Trophoblast cell (in vitro differentiated cells and primary cell): ENCODE measurements around the gene ERVFRD-1.
A peak's percentile ranks its signal among the peaks of the same experiment; 100 is the strongest.

Source experiments
- DNase-seq, 2 donors: peaks; one replicate each; pipeline ENCODE4 v3.0.0-alpha.2; 2016
- H2AFZ ChIP-seq: 2 replicates; pipeline ENCODE4 v1.6.1; 2013; ENCODE audit warnings: low read length, moderate library complexity, mild to moderate bottlenecking; ENCODE audit not compliant: insufficient read depth, poor library complexity
- H2AK5ac ChIP-seq: 2 replicates; pipeline ENCODE4 v1.6.1; 2013; ENCODE audit warnings: mild to moderate bottlenecking, low read length
- H2BK120ac ChIP-seq: 2 replicates; pipeline ENCODE4 v1.6.1; 2013; ENCODE audit warnings: low read length, mild to moderate bottlenecking, moderate library complexity; ENCODE audit not compliant: insufficient read depth, poor library complexity
- H2BK12ac ChIP-seq: 2 replicates; pipeline ENCODE4 v1.6.1; 2013; ENCODE audit warnings: mild to moderate bottlenecking, low read length, moderate library complexity
- H2BK5ac ChIP-seq: 2 replicates; pipeline ENCODE4 v1.6.1; 2013; ENCODE audit warnings: low read length, low read depth, moderate library complexity, mild to moderate bottlenecking; ENCODE audit not compliant: poor library complexity
- H3K14ac ChIP-seq: 2 replicates; pipeline ENCODE4 v1.6.1; 2013; ENCODE audit warnings: mild to moderate bottlenecking, low read length
- H3K18ac ChIP-seq: 2 replicates; pipeline ENCODE4 v1.6.1; 2013; ENCODE audit warnings: mild to moderate bottlenecking, low read length
- H3K23ac ChIP-seq: 2 replicates; pipeline ENCODE4 v1.6.1; 2013; ENCODE audit warnings: low read length
- H3K27ac ChIP-seq: 2 replicates; pipeline ENCODE4 v1.5.1; 2013; ENCODE audit warnings: low read depth, mild to moderate bottlenecking, inconsistent platforms, low read length, moderate library complexity
- H3K27me3 ChIP-seq: 2 replicates; pipeline ENCODE4 v1.6.1; 2013; ENCODE audit warnings: inconsistent platforms, mild to moderate bottlenecking, low read length, moderate library complexity; ENCODE audit not compliant: insufficient read depth
- H3K36me3 ChIP-seq, 2 experiments: 1 replicate in 1 of 2; 2 replicates in 1 of 2; pipeline ENCODE4 v1.6.1; 2013; ENCODE audit warnings: low read length in 2 of 2, mild to moderate bottlenecking in 2 of 2, moderate library complexity in 1 of 2; ENCODE audit not compliant: insufficient read depth in 2 of 2, control insufficient read depth in 1 of 2
- H3K4ac ChIP-seq: 2 replicates; pipeline ENCODE4 v1.6.1; 2013; ENCODE audit warnings: low read depth, mild to moderate bottlenecking, low read length, moderate library complexity
- H3K4me1 ChIP-seq, 2 experiments: 1 replicate in 1 of 2; 2 replicates in 1 of 2; pipeline ENCODE4 v1.6.1; 2013; ENCODE audit warnings: low read length in 2 of 2, mild to moderate bottlenecking in 2 of 2, moderate library complexity in 1 of 2; ENCODE audit not compliant: insufficient read depth in 2 of 2, control insufficient read depth in 1 of 2
- H3K4me2 ChIP-seq: 2 replicates; pipeline ENCODE4 v1.6.1; 2013; ENCODE audit warnings: inconsistent platforms, mild to moderate bottlenecking, low read length, moderate library complexity
- H3K4me3 ChIP-seq: 2 replicates; pipeline ENCODE4 v1.5.1; 2013; ENCODE audit warnings: mild to moderate bottlenecking, low read depth, low read length, inconsistent platforms
- H3K79me1 ChIP-seq: one replicate; pipeline ENCODE4 v1.6.1; 2013; ENCODE audit warnings: low read length
- H3K79me2 ChIP-seq: 2 replicates; pipeline ENCODE4 v1.6.1; 2013; ENCODE audit warnings: low read length, mild to moderate bottlenecking; ENCODE audit not compliant: control insufficient read depth, insufficient read depth, poor library complexity
- H3K9ac ChIP-seq: 2 replicates; pipeline ENCODE4 v1.6.1; 2013; ENCODE audit warnings: mild to moderate bottlenecking, low read length
- H3K9me3 ChIP-seq: 2 replicates; pipeline ENCODE4 v1.6.1; 2013; ENCODE audit warnings: low read depth, mild to moderate bottlenecking, control low read depth, inconsistent platforms, low read length; ENCODE audit not compliant: insufficient read depth
- H4K12ac ChIP-seq: 2 replicates; pipeline ENCODE4 v1.6.1; 2013; ENCODE audit warnings: low read depth, mild to moderate bottlenecking, low read length, moderate library complexity
- H4K8ac ChIP-seq: 2 replicates; pipeline ENCODE4 v1.6.1; 2013; ENCODE audit warnings: low read depth, mild to moderate bottlenecking, low read length, moderate library complexity
- H4K91ac ChIP-seq: one replicate; pipeline ENCODE4 v1.6.1; 2013; ENCODE audit warnings: low read depth, mild to moderate bottlenecking, low read length, moderate library complexity
- WGBS: extraction: QIAGEN DNeasy Blood & Tissue Kit; methylation state at CpG from one replicate; pipeline ENCODE4 v1.1.7; 2013; ENCODE audit warnings: missing lambda C conversion rate; ENCODE audit not compliant: insufficient read length, insufficient coverage; ENCODE audit errors: extremely low coverage; 5-methylcytosine and 5-hydroxymethylcytosine counted together

ERVFRD-1 gene

GRCh38 chr6:11126876-11127275, 15.4 kb upstream of the ERVFRD-1 start:
- H3K23ac ChIP-seq: no peak overlapping the region
- no peak overlapping the region for H2AFZ ChIP-seq
- no peaks in the 10 kb centered on the region for H3K79me1 ChIP-seq
- H3K9me3 ChIP-seq: no peaks in the 10 kb centered on the region
- no peak overlapping the region for H2BK12ac ChIP-seq
- DNase-seq: no peak
- no peak overlapping the region for H4K12ac ChIP-seq
- H4K91ac ChIP-seq: no peak overlapping the region
- no peak overlapping the region for H2BK5ac ChIP-seq
- H2AK5ac ChIP-seq: no peak overlapping the region
- peaks cover 0 to 7% of the 10 kb centered on the region in 2 experiments for H3K36me3 ChIP-seq
- peaks cover 2 to 7% of the 10 kb centered on the region in 2 experiments for H3K4me1 ChIP-seq
- no peak overlapping the region for H2BK120ac ChIP-seq
- H3K27me3 ChIP-seq: no peaks in the 10 kb centered on the region
- H3K4me2 ChIP-seq: no peak overlapping the region
- peak overlapping the region; percentile 4 for H3K18ac ChIP-seq
- H3K79me2 ChIP-seq: no peaks in the 10 kb centered on the region
- WGBS: no CpG with 5 or more reads among the region's 2 CpGs
- H4K8ac ChIP-seq: no peak overlapping the region
- no peak overlapping the region for H3K14ac ChIP-seq
- no peak overlapping the region for H3K27ac ChIP-seq
- H3K4me3 ChIP-seq: no peak overlapping the region
- H3K9ac ChIP-seq: no peak overlapping the region
- no peak overlapping the region for H3K4ac ChIP-seq

- no peak overlapping the region for H3K4me2 ChIP-seq
- no peak overlapping the region for H2AK5ac ChIP-seq
- no peak overlapping the region for H3K23ac ChIP-seq
- no peak overlapping the region for H3K27ac ChIP-seq
- no peak overlapping the region for H4K8ac ChIP-seq
- H3K14ac ChIP-seq: no peak overlapping the region
- H4K91ac ChIP-seq: no peak overlapping the region
- H3K27me3 ChIP-seq: no peaks in the 10 kb centered on the region
- no peak overlapping the region for H3K18ac ChIP-seq
- H3K4me1 ChIP-seq: peaks cover 4 to 10% of the 10 kb centered on the region in 2 experiments
- no peak overlapping the region for H3K4ac ChIP-seq
- no peak overlapping the region for H2BK5ac ChIP-seq
- no peaks in the 10 kb centered on the region for H3K79me2 ChIP-seq
- peak in 1 of 2 donors; percentile 16 for DNase-seq
- H3K9ac ChIP-seq: no peak overlapping the region
- H3K36me3 ChIP-seq: peaks cover 0 to 7% of the 10 kb centered on the region in 2 experiments
- H3K4me3 ChIP-seq: no peak overlapping the region
- H2AFZ ChIP-seq: no peak overlapping the region
- WGBS: no CpG with 5 or more reads among the region's 2 CpGs
- H4K12ac ChIP-seq: no peak overlapping the region
- H2BK12ac ChIP-seq: no peak overlapping the region
- no peaks in the 10 kb centered on the region for H3K79me1 ChIP-seq
- no peaks in the 10 kb centered on the region for H3K9me3 ChIP-seq
- H2BK120ac ChIP-seq: no peak overlapping the region
These were observed 12.5 kb upstream of the ERVFRD-1 start for GRCh38 chr6:11123978-11124377.

GRCh38 chr6:11122380-11122779, 10.9 kb upstream of the ERVFRD-1 start:
- Histone ChIP-seq H3K4me2 (no peak overlapping the region), H3K14ac (no peak overlapping the region), H3K9me3 (no peaks in the 10 kb centered on the region), H3K79me1 (no peaks in the 10 kb centered on the region), H4K91ac (no peak overlapping the region), H3K23ac (no peak overlapping the region), H2BK120ac (no peak overlapping the region), H3K27me3 (no peaks in the 10 kb centered on the region), H3K4ac (no peak overlapping the region), H3K79me2 (no peaks in the 10 kb centered on the region), H3K4me1 (peaks cover 4 to 6% of the 10 kb centered on the region in 2 experiments), H2AFZ (no peak overlapping the region), H2BK5ac (no peak overlapping the region), H4K12ac (no peak overlapping the region), H3K36me3 (peaks cover 0 to 5% of the 10 kb centered on the region in 2 experiments), H3K4me3 (no peak overlapping the region), H2AK5ac (no peak overlapping the region), H2BK12ac (no peak overlapping the region), H3K27ac (no peak overlapping the region), H4K8ac (no peak overlapping the region), H3K18ac (no peak overlapping the region), H3K9ac (no peak overlapping the region)
- DNase-seq: no peak
- no CpG with 5 or more reads among the region's 1 CpG for WGBS

DNA sequence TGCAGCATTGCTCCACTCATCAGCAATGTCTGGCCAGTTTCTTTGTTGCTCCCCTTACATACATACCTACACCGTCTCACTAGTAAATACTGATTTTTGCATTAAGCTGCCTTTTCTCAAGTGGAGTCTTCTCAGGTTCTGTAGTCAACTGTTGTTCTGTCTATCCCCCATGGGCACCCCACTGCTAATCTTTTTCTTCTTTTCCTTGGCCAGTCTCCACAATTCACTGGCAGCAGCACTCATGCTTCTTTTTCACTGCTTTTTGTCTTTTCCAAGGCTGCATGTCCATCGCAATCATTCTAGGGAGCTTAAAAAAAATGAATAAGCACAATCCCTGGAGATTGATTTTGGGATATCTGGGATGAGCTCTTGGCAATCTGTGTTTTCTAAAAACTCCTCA, 10.3 kb upstream of the ERVFRD-1 start:
- no peak overlapping the region for H3K4me2 ChIP-seq
- peak overlapping the region; percentile 21 for H3K4ac ChIP-seq
- H3K4me1 ChIP-seq: peaks cover 4 to 6% of the 10 kb centered on the region in 2 experiments
- H4K12ac ChIP-seq: no peak overlapping the region
- H4K8ac ChIP-seq: no peak overlapping the region
- no CpG with 5 or more reads among the region's 2 CpGs for WGBS
- no peak overlapping the region for H3K18ac ChIP-seq
- H2AFZ ChIP-seq: no peak overlapping the region
- H3K4me3 ChIP-seq: no peak overlapping the region
- DNase-seq: no peak
- H3K14ac ChIP-seq: no peak overlapping the region
- H2BK12ac ChIP-seq: no peak overlapping the region
- H3K23ac ChIP-seq: no peak overlapping the region
- no peaks in the 10 kb centered on the region for H3K79me1 ChIP-seq
- no peaks in the 10 kb centered on the region for H3K9me3 ChIP-seq
- no peak overlapping the region for H2BK5ac ChIP-seq
- no peak overlapping the region for H4K91ac ChIP-seq
- no peaks in the 10 kb centered on the region for H3K27me3 ChIP-seq
- no peak overlapping the region for H2AK5ac ChIP-seq
- no peak overlapping the region for H3K9ac ChIP-seq
- H2BK120ac ChIP-seq: no peak overlapping the region
- H3K27ac ChIP-seq: no peak overlapping the region
- no peaks in the 10 kb centered on the region for H3K79me2 ChIP-seq
- H3K36me3 ChIP-seq: peaks cover 0 to 3% of the 10 kb centered on the region in 2 experiments
